Endothelial cell of umbilical vein (primary cell): ENCODE data around the gene KNCN. TPM values are rescaled to one million over a fixed set of nuclear protein-coding genes. Genes with fewer than 3 reads are reported as not detected.

Experiments used
- BruUV-seq: library from RNA; stranded (reverse); fragments of 400-500 nt; replicated peaks from 2 replicates; lab custom pipeline; 2021; lab: Mats Ljungman, UMichigan
- CTCF ChIA-PET: fragments of 300-600, 350-600 bp; sonication (Branson Sonifier 250); formaldehyde crosslinking; loops from one replicate; lab custom pipeline; 2021; ENCODE audit warnings: antibody characterized with exemption, inconsistent platforms; lab: Charles Lee
- POLR2A ChIA-PET: fragments of 300-600, 350-600 bp; sonication (Branson Sonifier 250); formaldehyde crosslinking; loops from one replicate; lab custom pipeline; 2021; ENCODE audit warnings: antibody characterized with exemption, inconsistent platforms; lab: Charles Lee
- DNase-seq: peaks from one replicate; pipeline ENCODE4 v3.0.0-alpha.2; 2011; ENCODE audit warnings: low read depth, low spot score
- FAIRE-seq: peaks from 2 replicates; lab custom pipeline; 2011; peaks lifted over from hg19 to GRCh38; lab: Jason Lieb, UNC
- H2AFZ ChIP-seq: 2 replicates; pipeline ENCODE4 v1.6.0; 2012; ENCODE audit warnings: low read depth, low read length, control low read depth, inconsistent platforms
- H3K27ac ChIP-seq: 2 replicates; pipeline ENCODE4 v1.5.1; 2011; ENCODE audit warnings: low read depth, mild to moderate bottlenecking, control low read depth, low read length, moderate library complexity; ENCODE audit not compliant: insufficient read depth
- H3K27me3 ChIP-seq, 2 experiments: 2 replicates each; pipeline versions ENCODE4 v1.6.0 to v1.6.1; 2011; ENCODE audit warnings: low read length in 2 of 2, mixed read lengths in 1 of 2; ENCODE audit not compliant: control insufficient read depth in 2 of 2, insufficient read depth in 2 of 2
- H3K36me3 ChIP-seq, 2 experiments: 2 replicates in 1 of 2; 3 replicates in 1 of 2; pipeline ENCODE4 v1.5.1; 2011; ENCODE audit warnings: low read length in 2 of 2, mild to moderate bottlenecking in 1 of 2, moderate library complexity in 1 of 2; ENCODE audit not compliant: control insufficient read depth in 2 of 2, insufficient read depth in 2 of 2; ENCODE audit errors: extremely low read depth in 1 of 2
- H3K4me1 ChIP-seq: 3 replicates; pipeline ENCODE4 v1.5.1; 2011; ENCODE audit warnings: mild to moderate bottlenecking, low read length; ENCODE audit not compliant: control insufficient read depth, insufficient read depth; ENCODE audit errors: extremely low read depth
- H3K4me2 ChIP-seq: 2 replicates; pipeline ENCODE4 v1.6.1; 2011; ENCODE audit warnings: low read length, control low read depth, mixed read lengths; ENCODE audit not compliant: insufficient read depth
- H3K4me3 ChIP-seq, 3 experiments: fragments of 200-600 bp in 1 of 3; sonication (generic), shearing (Covaris generic) in 1 of 3; replicated peaks in 1 of 3; 2 replicates each; pipeline ENCODE4 v1.5.1; 2011 to 2016; ENCODE audit warnings: control low read depth in 3 of 3, low read length in 3 of 3, mild to moderate bottlenecking in 2 of 3, inconsistent platforms in 1 of 3, low read depth in 1 of 3, moderate library complexity in 1 of 3; ENCODE audit not compliant: insufficient read depth in 1 of 3
- H3K79me2 ChIP-seq: 2 replicates; pipeline ENCODE4 v1.6.0; 2012; ENCODE audit warnings: low read length, inconsistent platforms; ENCODE audit not compliant: control insufficient read depth, insufficient read depth
- H3K9ac ChIP-seq: replicated peaks from 2 replicates; pipeline ENCODE3; 2011; ENCODE audit warnings: low read length, control low read depth; ENCODE audit not compliant: insufficient read depth; ENCODE audit errors: extremely low read depth
- H3K9me1 ChIP-seq: replicated peaks from 3 replicates; pipeline ENCODE4 v1.6.0; 2011; ENCODE audit warnings: mild to moderate bottlenecking, low read length; ENCODE audit not compliant: control insufficient read depth, insufficient read depth; ENCODE audit errors: extremely low read depth
- H3K9me3 ChIP-seq: replicated peaks from 2 replicates; pipeline ENCODE4 v1.5.1; 2012; ENCODE audit warnings: low read length, inconsistent platforms; ENCODE audit not compliant: control insufficient read depth, insufficient read depth
- H4K20me1 ChIP-seq: replicated peaks from 2 replicates; pipeline ENCODE3; 2011; ENCODE audit warnings: mild to moderate bottlenecking, low read length; ENCODE audit not compliant: control insufficient read depth, insufficient read depth; ENCODE audit errors: extremely low read depth
- EZH2 ChIP-seq: IDR thresholded peaks from 2 replicates; pipeline ENCODE4 v1.6.1; 2012; ENCODE audit warnings: borderline replicate concordance, low read depth, mild to moderate bottlenecking, moderate library complexity, low read length, inconsistent platforms; ENCODE audit not compliant: severe bottlenecking
- FOS ChIP-seq: IDR thresholded peaks from 2 replicates; pipeline ENCODE4 v1.6.1; 2011; ENCODE audit warnings: mild to moderate bottlenecking, low read length, moderate library complexity, borderline replicate concordance; ENCODE audit not compliant: insufficient read depth
- GATA2 ChIP-seq: IDR thresholded peaks from 2 replicates; pipeline ENCODE4 v1.7.0; 2011; ENCODE audit warnings: low read depth, mild to moderate bottlenecking, moderate library complexity, mixed read lengths, low read length; ENCODE audit not compliant: insufficient read length, insufficient read depth
- JUN ChIP-seq: IDR thresholded peaks from 2 replicates; pipeline ENCODE4 v1.6.1; 2011; ENCODE audit warnings: borderline replicate concordance, low read depth; ENCODE audit not compliant: insufficient read length, insufficient read depth
- MYC ChIP-seq: IDR thresholded peaks from one replicate; pipeline ENCODE4 v1.6.1; 2011; ENCODE audit warnings: mild to moderate bottlenecking, low read depth, low read length
- POLR2A ChIP-seq: IDR thresholded peaks from 2 replicates; pipeline ENCODE4 v1.6.1; 2012; ENCODE audit warnings: low read depth, mild to moderate bottlenecking, control low read depth, low read length
- POLR2AphosphoS5 ChIP-seq: IDR thresholded peaks from 2 replicates; pipeline ENCODE4 v1.6.1; 2012; ENCODE audit warnings: low read depth, mild to moderate bottlenecking, control low read depth, low read length, moderate library complexity; ENCODE audit not compliant: insufficient read depth
- dilution Hi-C: fragments of 300-500 bp; cut with MboI; formaldehyde crosslinking; loops from one replicate; pipeline ENCODE4 v1.15.0; 2019; ENCODE audit warnings: low sequenced_read_pairs; ENCODE audit not compliant: extremely low pct_ligation_motif_present
- intact Hi-C: fragments of 100-400 bp; cut with micrococcal nuclease; formaldehyde crosslinking; loops from one replicate; pipeline ENCODE4 v1.10.0; 2022
- polyA plus RNA-seq, 4 experiments: library from polyadenylated mRNA; depleted of rRNA in 3 of 4; stranded (reverse) in 3 of 4; unstranded in 1 of 4; fragments of >200 nt; gene quantifications; 2 replicates each; pipeline versions ENCODE4 v1.2.1 to v1.2.3, GENCODE V29; 2011 to 2012; ENCODE audit warnings: missing spikeins in 1 of 4
- total RNA-seq: library from RNA; stranded (reverse); gene quantifications from 2 replicates; pipeline ENCODE4 v1.2.3, GENCODE V29; 2021
- TF ChIP-seq, protein P1 (sequence below): IDR thresholded peaks from 2 replicates; pipeline ENCODE4 v1.6.1; 2011; ENCODE audit not compliant: insufficient read depth, insufficient read length
- TF ChIP-seq, protein P2 (sequence below), 2 donors: IDR thresholded peaks; 1 replicate in 1 of 2; 2 replicates in 1 of 2; pipeline ENCODE4 v1.5.1; 2011; ENCODE audit warnings: low read length in 2 of 2, mild to moderate bottlenecking in 2 of 2, moderate library complexity in 2 of 2, control low read depth in 1 of 2, inconsistent platforms in 1 of 2, low read depth in 1 of 2; ENCODE audit not compliant: insufficient read depth in 1 of 2; ENCODE audit errors: extremely low read depth in 1 of 2

Gene KNCN
- total and polyA plus RNA-seq, 2 donors (not counting 3 experiments of a cell fraction or from before 2014, with no cell fraction given), result not detected

DNA sequence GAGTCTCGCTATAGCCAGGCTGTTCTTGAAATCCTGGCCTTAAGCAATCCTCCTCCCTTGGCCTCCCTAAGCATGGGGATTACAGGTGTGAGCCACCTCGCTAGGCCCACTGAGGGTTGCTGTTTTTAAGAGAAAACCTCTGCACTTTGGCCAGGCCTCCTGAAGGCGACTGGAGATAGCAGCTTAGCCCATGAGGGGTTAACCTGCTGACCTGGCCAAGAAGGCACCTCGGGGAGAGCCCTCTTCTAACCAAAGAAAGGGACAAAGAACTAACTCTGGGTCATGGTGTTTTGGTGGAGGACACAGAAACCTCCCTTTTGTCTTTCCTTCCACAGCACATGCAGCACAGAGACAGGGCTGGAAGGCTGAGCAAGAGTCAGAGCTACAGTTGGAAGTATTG is 17.7 kb upstream of the KNCN start:
- no peak overlapping the region for H3K4me3 ChIP-seq
- DNase-seq, result no peak
- POLR2A ChIA-PET, result no interaction called here
- no peaks in the 10 kb centered on the region for H3K27me3 ChIP-seq
- H3K9me1 ChIP-seq, result no peaks in the 10 kb centered on the region
- no peaks in the 10 kb centered on the region for H3K4me1 ChIP-seq
- no peak overlapping the region for H3K27ac ChIP-seq
- H2AFZ ChIP-seq, result no peak overlapping the region
- H3K4me2 ChIP-seq, result no peak overlapping the region
- TF ChIP-seq FOS, result no peak
- no peak for TF ChIP-seq POLR2A
- no peak for TF ChIP-seq POLR2AphosphoS5
- TF ChIP-seq, protein P1, sequence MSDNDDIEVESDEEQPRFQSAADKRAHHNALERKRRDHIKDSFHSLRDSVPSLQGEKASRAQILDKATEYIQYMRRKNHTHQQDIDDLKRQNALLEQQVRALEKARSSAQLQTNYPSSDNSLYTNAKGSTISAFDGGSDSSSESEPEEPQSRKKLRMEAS, result no peak
- no peak for TF ChIP-seq JUN
- no peak for TF ChIP-seq MYC
- no peak for TF ChIP-seq GATA2
- TF ChIP-seq, protein P2, sequence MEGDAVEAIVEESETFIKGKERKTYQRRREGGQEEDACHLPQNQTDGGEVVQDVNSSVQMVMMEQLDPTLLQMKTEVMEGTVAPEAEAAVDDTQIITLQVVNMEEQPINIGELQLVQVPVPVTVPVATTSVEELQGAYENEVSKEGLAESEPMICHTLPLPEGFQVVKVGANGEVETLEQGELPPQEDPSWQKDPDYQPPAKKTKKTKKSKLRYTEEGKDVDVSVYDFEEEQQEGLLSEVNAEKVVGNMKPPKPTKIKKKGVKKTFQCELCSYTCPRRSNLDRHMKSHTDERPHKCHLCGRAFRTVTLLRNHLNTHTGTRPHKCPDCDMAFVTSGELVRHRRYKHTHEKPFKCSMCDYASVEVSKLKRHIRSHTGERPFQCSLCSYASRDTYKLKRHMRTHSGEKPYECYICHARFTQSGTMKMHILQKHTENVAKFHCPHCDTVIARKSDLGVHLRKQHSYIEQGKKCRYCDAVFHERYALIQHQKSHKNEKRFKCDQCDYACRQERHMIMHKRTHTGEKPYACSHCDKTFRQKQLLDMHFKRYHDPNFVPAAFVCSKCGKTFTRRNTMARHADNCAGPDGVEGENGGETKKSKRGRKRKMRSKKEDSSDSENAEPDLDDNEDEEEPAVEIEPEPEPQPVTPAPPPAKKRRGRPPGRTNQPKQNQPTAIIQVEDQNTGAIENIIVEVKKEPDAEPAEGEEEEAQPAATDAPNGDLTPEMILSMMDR (IDR thresholded peaks at IDR 0.05; ENCODE audit: extremely low read depth in 1 of 2, insufficient read depth in 1 of 2, low read depth in 1 of 2, low read length in 2 of 2), result no peak
- no peak for TF ChIP-seq EZH2
- dilution Hi-C loops (no loop called here), intact Hi-C loops (no loop called here)
- no TSS peak for BruUV-seq
- no peaks in the 10 kb centered on the region for H4K20me1 ChIP-seq
- no peak for FAIRE-seq
- H3K9me3 ChIP-seq, result no peaks in the 10 kb centered on the region
- no peaks in the 10 kb centered on the region for H3K36me3 ChIP-seq
- H3K9ac ChIP-seq, result no peak overlapping the region
- H3K79me2 ChIP-seq, result no peaks in the 10 kb centered on the region
- CTCF ChIA-PET, result interaction anchor here (0.6 kb wide), 1 partner anchor 163 kb away, joined by 5 read pairs; no protein-coding TSS in a partner anchor
